Keratinocyte (primary cell): ENCODE results near the gene PTPDC1. TPM values are rescaled to one million over a fixed set of nuclear protein-coding genes. Genes with fewer than 3 reads are reported as not detected.

ENCODE experiments used
- DNase-seq: peaks from one replicate; pipeline ENCODE4 v3.0.0-alpha.2; 2011; ENCODE audit warnings: low read depth, missing footprints, low spot score
- FAIRE-seq: peaks from 2 replicates; lab custom pipeline; 2011; peaks lifted over from hg19 to GRCh38; lab: Jason Lieb, UNC
- H2AFZ ChIP-seq: 2 replicates; pipeline ENCODE4 v1.6.0; 2012; ENCODE audit warnings: low read length, control low read depth, inconsistent platforms; ENCODE audit not compliant: control insufficient read depth
- H3K27ac ChIP-seq: 2 replicates; pipeline ENCODE4 v1.5.1; 2011; ENCODE audit warnings: low read length; ENCODE audit not compliant: control insufficient read depth, insufficient read depth
- H3K27me3 ChIP-seq: 3 replicates; pipeline ENCODE4 v1.6.0; 2011; ENCODE audit warnings: low read length; ENCODE audit not compliant: control insufficient read depth, insufficient read depth; ENCODE audit errors: extremely low read depth
- H3K36me3 ChIP-seq, 2 experiments: 2 replicates in 1 of 2; 3 replicates in 1 of 2; pipeline ENCODE4 v1.5.1; 2011; ENCODE audit warnings: low read length in 2 of 2, mild to moderate bottlenecking in 1 of 2; ENCODE audit not compliant: control insufficient read depth in 2 of 2, insufficient read depth in 2 of 2; ENCODE audit errors: extremely low read depth in 1 of 2
- H3K4me1 ChIP-seq: 3 replicates; pipeline ENCODE4 v1.5.1; 2011; ENCODE audit warnings: low read length; ENCODE audit not compliant: control insufficient read depth, insufficient read depth; ENCODE audit errors: extremely low read depth
- H3K4me2 ChIP-seq: 3 replicates; pipeline ENCODE4 v1.6.0; 2011; ENCODE audit warnings: low read depth, low read length; ENCODE audit not compliant: control insufficient read depth, insufficient read depth; ENCODE audit errors: extremely low read depth
- H3K4me3 ChIP-seq, 3 experiments: fragments of 200-600 bp in 1 of 3; sonication (generic) in 1 of 3; 2 replicates in 2 of 3; 3 replicates in 1 of 3; pipeline ENCODE4 v1.5.1; 2011 to 2016; ENCODE audit warnings: low read length in 3 of 3, mild to moderate bottlenecking in 3 of 3, control low read depth in 2 of 3, inconsistent platforms in 1 of 3, low read depth in 1 of 3, mixed read lengths in 1 of 3, mixed run types in 1 of 3, moderate library complexity in 1 of 3; ENCODE audit not compliant: control insufficient read depth in 2 of 3, insufficient read depth in 2 of 3; ENCODE audit errors: extremely low read depth in 1 of 3
- H3K79me2 ChIP-seq: 2 replicates; pipeline ENCODE4 v1.6.0; 2012; ENCODE audit warnings: low read length; ENCODE audit not compliant: control insufficient read depth, insufficient read depth
- H3K9ac ChIP-seq: 3 replicates; pipeline ENCODE4 v1.6.0; 2011; ENCODE audit warnings: low read length; ENCODE audit not compliant: control insufficient read depth, insufficient read depth; ENCODE audit errors: extremely low read depth
- H3K9me1 ChIP-seq: 3 replicates; pipeline ENCODE4 v1.6.0; 2011; ENCODE audit warnings: low read length; ENCODE audit not compliant: control insufficient read depth, insufficient read depth; ENCODE audit errors: extremely low read depth
- H3K9me3 ChIP-seq: 2 replicates; pipeline ENCODE4 v1.5.1; 2012; ENCODE audit warnings: low read depth, low read length; ENCODE audit not compliant: control insufficient read depth
- H4K20me1 ChIP-seq: 3 replicates; pipeline ENCODE4 v1.6.0; 2011; ENCODE audit warnings: low read length; ENCODE audit not compliant: control insufficient read depth, insufficient read depth; ENCODE audit errors: extremely low read depth
- EZH2 ChIP-seq: IDR thresholded peaks from one replicate; pipeline ENCODE4 v1.6.1; 2012; ENCODE audit warnings: inconsistent platforms, mild to moderate bottlenecking, low read length, moderate library complexity
- dilution Hi-C: fragments of 300-500 bp; cut with MboI; formaldehyde crosslinking; loops from one replicate; pipeline ENCODE4 v1.7.0; 2020; ENCODE audit warnings: low sequenced_read_pairs; ENCODE audit not compliant: extremely low pct_ligation_motif_present
- polyA plus RNA-seq, 5 experiments: library from polyadenylated mRNA; depleted of rRNA in 3 of 5; stranded (reverse) in 3 of 5; stranded (forward) in 1 of 5; unstranded in 1 of 5; fragments of >200 nt; gene quantifications; 1 replicate in 1 of 5; 2 replicates in 3 of 5; 3 replicates in 1 of 5; pipeline versions ENCODE4 v1.2.1 to v1.2.3, GENCODE V29; 2011 to 2012; ENCODE audit warnings: missing spikeins in 2 of 5, low read depth in 1 of 5, low replicate concordance in 1 of 5
- TF ChIP-seq, protein P1 (sequence below), 3 experiments: IDR thresholded peaks in 1 of 3; conservative IDR thresholded peaks in 1 of 3; optimal IDR thresholded peaks in 1 of 3; 2 replicates in 2 of 3; 3 replicates in 1 of 3; pipeline versions ENCODE3 to v1.5.1; 2011; ENCODE audit warnings: low read length in 3 of 3, mild to moderate bottlenecking in 3 of 3, moderate library complexity in 2 of 3, control low read depth in 1 of 3, inconsistent platforms in 1 of 3; ENCODE audit not compliant: insufficient read depth in 2 of 3; ENCODE audit errors: extremely low read depth in 1 of 3

Gene PTPDC1
- polyA plus RNA-seq, 1 donor (not counting 4 experiments of a cell fraction or from before 2014, with no cell fraction given): 8.2 TPM

DNA sequence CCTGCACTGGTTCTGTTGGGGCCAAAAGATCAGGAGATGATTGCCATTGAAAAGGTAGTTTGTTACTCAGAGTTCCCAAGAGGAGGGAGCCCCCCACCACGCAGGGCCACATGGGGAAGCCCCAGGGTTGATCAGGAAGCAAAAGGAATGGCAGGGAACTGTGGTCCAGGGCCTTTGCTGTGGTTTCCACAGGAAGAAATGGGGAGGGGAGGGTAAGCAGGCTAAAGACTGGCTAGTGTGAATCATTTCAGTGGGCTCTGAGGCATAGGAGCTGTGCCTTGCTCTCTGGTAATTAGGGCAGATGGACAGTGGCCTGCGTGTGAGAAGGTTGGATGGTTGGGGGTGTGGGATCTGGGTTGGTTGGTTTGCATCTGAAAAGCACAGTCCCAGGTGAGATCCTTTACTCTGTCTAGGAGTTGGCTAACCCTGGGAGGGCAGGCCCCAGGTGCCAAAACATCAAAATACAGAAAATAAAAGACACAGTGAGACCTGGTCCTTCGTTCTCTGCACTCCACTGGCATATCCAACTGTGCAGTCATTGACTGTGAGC is 66.1 kb downstream of the PTPDC1 start:
- no peak for TF ChIP-seq EZH2
- TF ChIP-seq, protein P1, sequence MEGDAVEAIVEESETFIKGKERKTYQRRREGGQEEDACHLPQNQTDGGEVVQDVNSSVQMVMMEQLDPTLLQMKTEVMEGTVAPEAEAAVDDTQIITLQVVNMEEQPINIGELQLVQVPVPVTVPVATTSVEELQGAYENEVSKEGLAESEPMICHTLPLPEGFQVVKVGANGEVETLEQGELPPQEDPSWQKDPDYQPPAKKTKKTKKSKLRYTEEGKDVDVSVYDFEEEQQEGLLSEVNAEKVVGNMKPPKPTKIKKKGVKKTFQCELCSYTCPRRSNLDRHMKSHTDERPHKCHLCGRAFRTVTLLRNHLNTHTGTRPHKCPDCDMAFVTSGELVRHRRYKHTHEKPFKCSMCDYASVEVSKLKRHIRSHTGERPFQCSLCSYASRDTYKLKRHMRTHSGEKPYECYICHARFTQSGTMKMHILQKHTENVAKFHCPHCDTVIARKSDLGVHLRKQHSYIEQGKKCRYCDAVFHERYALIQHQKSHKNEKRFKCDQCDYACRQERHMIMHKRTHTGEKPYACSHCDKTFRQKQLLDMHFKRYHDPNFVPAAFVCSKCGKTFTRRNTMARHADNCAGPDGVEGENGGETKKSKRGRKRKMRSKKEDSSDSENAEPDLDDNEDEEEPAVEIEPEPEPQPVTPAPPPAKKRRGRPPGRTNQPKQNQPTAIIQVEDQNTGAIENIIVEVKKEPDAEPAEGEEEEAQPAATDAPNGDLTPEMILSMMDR (optimal IDR thresholded peaks at IDR 0.05 in 1 of 3, IDR thresholded peaks at IDR 0.05 in 1 of 3, conservative IDR thresholded peaks at IDR 0.05 in 1 of 3; ENCODE audit: extremely low read depth in 1 of 3, insufficient read depth in 2 of 3, low read length in 3 of 3): no peak
- FAIRE-seq (no peak), DNase-seq (no peak)
- H3K27me3 ChIP-seq: no peaks in the 10 kb centered on the region
- no peaks in the 10 kb centered on the region for H3K79me2 ChIP-seq
- H3K4me3 ChIP-seq: no peak overlapping the region
- H3K4me2 ChIP-seq: no peak overlapping the region
- no peaks in the 10 kb centered on the region for H3K36me3 ChIP-seq
- H3K27ac ChIP-seq: no peak overlapping the region
- no peaks in the 10 kb centered on the region for H3K9me3 ChIP-seq
- H3K9me1 ChIP-seq: no peaks in the 10 kb centered on the region
- H3K4me1 ChIP-seq: peaks cover 7% of the 10 kb centered on the region
- no peaks in the 10 kb centered on the region for H4K20me1 ChIP-seq
- H2AFZ ChIP-seq: no peak overlapping the region
- dilution Hi-C loops: no loop called here
- H3K9ac ChIP-seq: no peak overlapping the region

DNA sequence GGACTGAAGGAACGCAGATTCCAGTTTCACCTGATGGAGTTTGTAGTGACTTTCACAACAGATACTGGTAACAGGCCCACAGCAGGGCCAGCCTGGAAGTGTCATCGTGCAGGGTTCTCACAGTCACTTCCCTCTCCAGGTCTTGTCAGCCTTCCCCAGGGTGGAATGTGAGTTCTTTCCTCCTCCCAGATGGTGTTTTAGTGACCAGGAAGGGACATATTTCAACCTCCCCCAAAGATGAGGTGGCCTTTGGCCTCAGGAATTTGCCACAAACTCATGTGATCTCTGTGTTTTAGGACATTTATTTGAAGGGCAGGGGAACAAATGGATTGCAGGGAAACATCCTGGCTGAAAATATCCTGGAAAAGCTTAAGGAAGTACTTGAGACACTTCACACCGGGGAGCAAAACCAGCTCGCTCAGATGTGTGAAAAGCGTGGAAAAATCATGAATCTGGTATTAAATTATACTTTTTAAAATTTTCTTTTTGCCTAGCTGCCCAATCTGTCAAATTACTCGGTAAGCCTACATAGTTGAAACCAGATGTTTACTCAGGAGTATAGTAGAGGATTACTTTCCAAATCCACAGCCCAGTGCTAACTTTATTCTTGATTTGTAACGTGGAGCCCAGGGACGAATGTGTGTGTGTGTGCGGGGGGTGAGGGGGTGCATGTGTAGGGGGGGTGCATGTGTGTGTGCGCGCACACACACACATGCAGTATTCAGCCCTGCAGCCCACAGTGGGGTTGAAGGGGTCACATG is 66.8 kb downstream of the PTPDC1 start:
- no peak overlapping the region for H3K9ac ChIP-seq
- H3K27me3 ChIP-seq: no peaks in the 10 kb centered on the region
- H3K36me3 ChIP-seq: no peaks in the 10 kb centered on the region
- H2AFZ ChIP-seq: no peak overlapping the region
- no peaks in the 10 kb centered on the region for H4K20me1 ChIP-seq
- no peak overlapping the region for H3K27ac ChIP-seq
- DNase-seq (no peak), FAIRE-seq (no peak)
- no peaks in the 10 kb centered on the region for H3K9me3 ChIP-seq
- no peaks in the 10 kb centered on the region for H3K79me2 ChIP-seq
- no peaks in the 10 kb centered on the region for H3K9me1 ChIP-seq
- H3K4me2 ChIP-seq: no peak overlapping the region
- TF ChIP-seq EZH2: no peak
- TF ChIP-seq, protein P1 (optimal IDR thresholded peaks at IDR 0.05 in 1 of 3, IDR thresholded peaks at IDR 0.05 in 1 of 3, conservative IDR thresholded peaks at IDR 0.05 in 1 of 3; ENCODE audit: extremely low read depth in 1 of 3, insufficient read depth in 2 of 3, low read length in 3 of 3): no peak
- dilution Hi-C loops: no loop called here
- no peak overlapping the region for H3K4me3 ChIP-seq
- H3K4me1 ChIP-seq: peaks cover 7% of the 10 kb centered on the region
